ENCODE measurements around the gene HCLS1. TPM values are rescaled to one million over a fixed set of nuclear protein-coding genes. Genes with fewer than 3 reads are reported as not detected.

Gene HCLS1
- total RNA-seq, 4 donors from 2014 or later, result 6.6 to 15.3 (median 7.8) TPM

DNA sequence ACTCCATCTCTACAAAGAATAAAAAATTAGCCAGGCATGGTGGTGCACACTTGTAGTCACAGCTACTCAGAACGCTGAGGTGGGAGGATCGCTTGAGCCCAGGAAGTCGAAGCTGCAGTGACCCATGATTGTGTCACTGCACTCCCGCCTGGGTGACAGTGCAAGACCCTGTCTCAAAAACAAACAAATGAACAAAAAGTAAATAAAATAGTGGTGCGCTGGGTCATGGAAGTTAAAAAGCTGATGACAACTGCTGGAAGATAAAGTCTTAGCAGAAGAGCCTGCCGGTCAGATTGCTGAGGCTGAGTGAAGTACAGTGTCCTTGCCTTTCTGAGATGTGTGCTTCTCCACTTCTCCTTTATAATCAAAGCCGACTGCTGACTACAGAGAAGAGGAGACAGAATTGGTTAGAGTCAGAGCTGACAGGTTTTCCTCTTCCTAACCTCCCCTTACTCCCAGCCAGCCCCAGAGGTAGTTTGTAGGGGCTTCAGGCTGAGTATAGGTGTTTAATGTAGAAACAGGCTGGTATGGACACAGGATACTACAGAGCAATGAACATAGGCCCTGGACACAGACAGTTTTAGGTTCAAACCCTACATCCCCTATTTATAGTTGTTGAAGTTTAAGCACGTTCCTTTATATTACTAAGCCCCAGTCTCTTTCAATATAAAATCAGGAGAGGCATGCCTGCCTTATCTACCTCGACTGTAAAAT lies 17.9 kb downstream of the HCLS1 start:
- in situ Hi-C loops (cut with MboI; ENCODE audit: low sequenced_read_pairs in 4 of 4) (no loop called here), intact Hi-C loops (cut with DNase I; ENCODE audit: low total_unique reads) (no loop called here)
- Histone ChIP-seq H3K36me3 (no peaks in the 10 kb centered on the region), H3K27me3 (no peaks in the 10 kb centered on the region), H3K27ac (no peak overlapping the region), H3K9me3 (no peaks in the 10 kb centered on the region), H3K4me3 (no peak overlapping the region), H3K4me1 (peaks cover under 1 to 3% of the 10 kb centered on the region in 2 donors)
- TF ChIP-seq CTCF (IDR thresholded peaks at IDR 0.05 in 4 of 5, conservative IDR thresholded peaks at IDR 0.05 in 1 of 5) (no peak), POLR2A (IDR thresholded peaks at IDR 0.05) (no peak)
- ATAC-seq (no peak), DNase-seq (no peak)

DNA sequence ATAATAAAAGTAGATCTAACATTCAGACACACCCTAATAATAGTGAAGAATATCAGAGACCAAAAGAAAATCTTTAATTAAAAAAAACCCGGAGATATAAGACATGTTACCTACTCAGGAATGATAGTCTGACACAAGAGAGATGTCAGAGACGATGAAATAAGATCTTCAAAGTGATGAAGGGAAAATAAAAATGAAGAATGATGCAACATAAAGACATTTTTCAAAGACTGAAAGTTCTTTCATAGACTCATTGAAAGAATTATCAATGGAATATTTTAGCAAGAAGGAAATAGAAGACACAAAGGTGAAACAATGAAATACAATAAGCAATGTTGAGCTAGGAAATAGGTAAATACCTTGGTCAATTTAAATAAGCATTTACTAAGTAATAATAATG lies 19.6 kb downstream of the HCLS1 start:
- H3K4me1 ChIP-seq, result no peaks in the 10 kb centered on the region
- DNase-seq (no peak), ATAC-seq (no peak)
- no peak for TF ChIP-seq CTCF (IDR thresholded peaks at IDR 0.05 in 4 of 5, conservative IDR thresholded peaks at IDR 0.05 in 1 of 5)
- TF ChIP-seq POLR2A (IDR thresholded peaks at IDR 0.05), result no peak
- in situ Hi-C loops (cut with MboI; ENCODE audit: low sequenced_read_pairs in 4 of 4), result no loop called here
- H3K27ac ChIP-seq, result no peak overlapping the region
- H3K36me3 ChIP-seq, result no peaks in the 10 kb centered on the region
- intact Hi-C loops (cut with DNase I; ENCODE audit: low total_unique reads), result no loop called here
- H3K27me3 ChIP-seq, result no peaks in the 10 kb centered on the region
- H3K9me3 ChIP-seq, result no peaks in the 10 kb centered on the region
- H3K4me3 ChIP-seq, result no peak overlapping the region

DNA sequence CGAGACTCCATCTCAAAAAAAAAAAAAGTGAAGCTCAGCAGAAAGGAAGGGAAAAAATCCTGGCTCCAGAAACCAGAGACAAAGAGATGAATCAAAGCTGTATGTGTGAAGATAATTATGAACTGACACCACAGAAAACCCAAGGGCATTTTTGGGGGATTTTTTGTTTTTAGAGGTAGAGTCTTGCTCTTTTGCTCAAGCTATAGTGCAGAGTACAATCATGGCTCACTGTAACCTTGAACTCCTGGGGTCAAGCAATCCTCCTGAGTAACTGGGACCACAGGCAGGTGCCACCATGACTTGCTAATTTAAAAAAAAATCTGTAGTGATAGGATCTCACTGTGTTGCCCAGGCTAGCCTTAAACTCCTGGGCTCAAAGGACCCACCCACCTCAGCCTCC lies 22.8 kb downstream of the HCLS1 start:
- H3K27ac ChIP-seq, result no peak overlapping the region
- H3K36me3 ChIP-seq, result no peaks in the 10 kb centered on the region
- in situ Hi-C loops (cut with MboI; ENCODE audit: low sequenced_read_pairs in 4 of 4), result no loop called here
- H3K9me3 ChIP-seq, result no peaks in the 10 kb centered on the region
- no peak overlapping the region for H3K4me3 ChIP-seq
- DNase-seq (no peak), ATAC-seq (no peak)
- no peaks in the 10 kb centered on the region for H3K27me3 ChIP-seq
- intact Hi-C loops (cut with DNase I; ENCODE audit: low total_unique reads), result no loop called here
- H3K4me1 ChIP-seq, result no peaks in the 10 kb centered on the region
- TF ChIP-seq POLR2A (IDR thresholded peaks at IDR 0.05) (no peak), CTCF (IDR thresholded peaks at IDR 0.05 in 4 of 5, conservative IDR thresholded peaks at IDR 0.05 in 1 of 5) (no peak)

DNA sequence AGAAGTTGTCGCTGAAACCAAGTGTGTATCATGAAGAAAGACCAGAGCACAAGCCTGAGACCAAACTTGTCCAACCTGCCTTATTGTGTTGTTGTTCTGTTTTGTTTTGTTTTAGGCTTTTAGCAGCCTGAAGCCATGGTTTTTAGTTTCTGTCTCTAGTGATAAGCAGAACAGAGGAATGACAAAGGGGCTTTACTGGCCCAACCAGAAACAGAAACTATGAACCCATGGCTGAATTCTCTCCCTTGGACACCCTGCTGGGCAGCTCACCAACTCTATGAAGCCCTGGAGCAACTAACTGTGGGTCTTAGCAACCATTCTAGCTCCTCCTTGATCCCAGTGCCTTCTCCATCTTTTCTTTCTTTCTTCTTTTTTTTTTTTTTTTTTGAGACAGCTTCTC lies 30.3 kb downstream of the HCLS1 start:
- no peak overlapping the region for H3K4me3 ChIP-seq
- DNase-seq (no peak), ATAC-seq (no peak)
- peaks cover 0 to 20% of the 10 kb centered on the region in 2 donors for H3K36me3 ChIP-seq
- H3K9me3 ChIP-seq, result no peaks in the 10 kb centered on the region
- H3K4me1 ChIP-seq, result peaks cover 5 to 11% of the 10 kb centered on the region in 2 donors
- intact Hi-C loops (cut with DNase I; ENCODE audit: low total_unique reads) (no loop called here), in situ Hi-C loops (cut with MboI; ENCODE audit: low sequenced_read_pairs in 4 of 4) (no loop called here)
- TF ChIP-seq CTCF (IDR thresholded peaks at IDR 0.05 in 4 of 5, conservative IDR thresholded peaks at IDR 0.05 in 1 of 5) (no peak), POLR2A (IDR thresholded peaks at IDR 0.05) (no peak)
- H3K27me3 ChIP-seq, result no peaks in the 10 kb centered on the region
- peak overlapping the region in 1 of 4 donors; percentile 30 for H3K27ac ChIP-seq

DNA sequence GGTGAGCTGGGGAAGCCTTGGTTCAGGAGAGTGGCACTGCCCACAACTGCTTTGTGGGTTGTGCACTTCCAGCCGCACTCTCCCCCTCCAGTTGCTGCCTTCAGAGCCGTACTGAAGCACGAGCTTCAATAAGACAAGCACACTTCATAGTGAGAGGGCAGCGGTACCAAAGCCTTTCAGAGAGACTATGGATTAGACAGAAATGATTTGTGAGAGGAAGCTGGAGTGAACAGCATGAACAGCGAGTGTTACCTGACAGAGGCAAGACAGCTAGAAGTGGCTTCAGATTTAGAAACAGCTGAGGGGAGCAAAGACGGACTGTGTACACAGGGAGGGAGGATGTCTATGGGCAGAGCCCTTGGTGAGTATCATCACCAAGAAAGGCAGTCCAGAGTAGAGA lies 31.1 kb downstream of the HCLS1 start:
- Histone ChIP-seq H3K4me1 (peaks cover 7 to 19% of the 10 kb centered on the region in 2 donors), H3K27me3 (no peaks in the 10 kb centered on the region), H3K9me3 (no peaks in the 10 kb centered on the region), H3K36me3 (peaks cover 0 to 20% of the 10 kb centered on the region in 2 donors), H3K27ac (peak overlapping the region in 3 of 4 donors; percentile 18 to 30 (median 24)), H3K4me3 (no peak overlapping the region)
- TF ChIP-seq CTCF (IDR thresholded peaks at IDR 0.05 in 4 of 5, conservative IDR thresholded peaks at IDR 0.05 in 1 of 5), result no peak
- TF ChIP-seq POLR2A (IDR thresholded peaks at IDR 0.05), result no peak
- intact Hi-C loops (cut with DNase I; ENCODE audit: low total_unique reads) (no loop called here), in situ Hi-C loops (cut with MboI; ENCODE audit: low sequenced_read_pairs in 4 of 4) (no loop called here)
- ATAC-seq (no peak), DNase-seq (no peak)
